Skeletal muscle tissue (tissue), 4 donors: ENCODE measurements around the gene CD79B. TPM values are rescaled to one million over a fixed set of nuclear protein-coding genes. Genes with fewer than 3 reads are reported as not detected.

ENCODE experiments used
- H3K27ac ChIP-seq: one replicate; pipeline ENCODE4 v1.7.0; 2013; ENCODE audit warnings: mild to moderate bottlenecking, low read depth, low read length, inconsistent platforms
- H3K27me3 ChIP-seq, 3 donors: one replicate each; pipeline ENCODE4 v1.7.0; 2013; ENCODE audit warnings: low read length in 3 of 3; ENCODE audit not compliant: control insufficient read depth in 3 of 3, insufficient read depth in 3 of 3
- H3K36me3 ChIP-seq, 3 donors: one replicate each; pipeline ENCODE4 v1.7.0; 2013; ENCODE audit warnings: low read length in 3 of 3; ENCODE audit not compliant: control insufficient read depth in 3 of 3, insufficient read depth in 3 of 3
- H3K4me1 ChIP-seq, 3 donors: one replicate each; pipeline ENCODE4 v1.7.0; 2013; ENCODE audit warnings: low read length in 3 of 3, mild to moderate bottlenecking in 3 of 3; ENCODE audit not compliant: control insufficient read depth in 3 of 3, insufficient read depth in 3 of 3
- H3K4me3 ChIP-seq, 3 donors: one replicate each; pipeline ENCODE4 v1.7.0; 2013; ENCODE audit warnings: low read length in 3 of 3
- H3K9ac ChIP-seq, 3 donors: one replicate each; pipeline ENCODE4 v1.7.0; 2013; ENCODE audit warnings: low read length in 3 of 3, mild to moderate bottlenecking in 3 of 3, moderate library complexity in 2 of 3, low read depth in 1 of 3
- H3K9me3 ChIP-seq, 3 donors: one replicate each; pipeline ENCODE4 v1.7.0; 2013; ENCODE audit warnings: low read length in 3 of 3; ENCODE audit not compliant: control insufficient read depth in 3 of 3
- total RNA-seq: library from RNA; depleted of rRNA; stranded (reverse); fragments of >200 nt; gene quantifications from one replicate; pipeline ENCODE4 v1.2.3, GENCODE V29; 2014
- donor health status: Osteomylitis.

The CD79B gene
- total RNA-seq = 2.1 TPM

DNA sequence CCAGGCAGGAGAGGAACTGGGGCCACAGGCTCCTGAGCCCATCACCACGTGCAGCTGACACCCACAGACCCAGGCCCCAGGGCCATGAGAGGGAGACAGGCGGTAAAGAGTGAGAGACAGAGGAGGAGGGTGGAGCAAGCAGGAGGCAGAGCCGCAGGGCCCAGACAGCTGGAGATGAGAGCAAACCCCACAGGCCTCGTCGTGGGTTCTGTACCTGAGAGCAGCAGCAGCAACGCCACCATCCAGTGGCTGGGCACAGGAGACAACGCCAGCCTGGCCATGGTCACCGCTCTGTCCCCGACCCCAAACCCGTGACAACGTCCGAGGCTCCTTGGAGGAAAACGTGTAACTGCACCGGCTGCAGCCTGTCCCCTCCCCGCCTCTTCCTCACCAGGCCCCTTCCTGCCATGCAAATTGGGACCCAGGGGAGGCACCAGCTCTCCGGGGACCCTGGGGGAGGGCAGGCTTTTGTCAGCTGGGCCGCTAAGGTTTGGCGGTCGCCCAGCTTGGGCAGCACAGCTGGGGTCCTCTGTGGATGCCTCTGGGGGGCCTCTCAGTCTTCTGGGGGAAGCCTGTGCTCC is at the start of gene CD79B:
CD79B (minus strand) TSS at position 351 of the 581 bp plus-strand sequence; CDS start at position 281, 70 bp downstream.
- Histone ChIP-seq H3K9me3 (no peaks in the 10 kb centered on the region), H3K27me3 (no peaks in the 10 kb centered on the region), H3K27ac (peak within 1 kb of the TSS; percentile 47), H3K36me3 (no peaks in the 10 kb centered on the region), H3K4me1 (peaks cover 20 to 28% (median 28%) of the 10 kb centered on the region in 3 donors), H3K4me3 (peak within 1 kb of the TSS in 1 of 3 donors; percentile 45), H3K9ac (peak within 1 kb of the TSS in 2 of 3 donors; percentile 54 to 69)

DNA sequence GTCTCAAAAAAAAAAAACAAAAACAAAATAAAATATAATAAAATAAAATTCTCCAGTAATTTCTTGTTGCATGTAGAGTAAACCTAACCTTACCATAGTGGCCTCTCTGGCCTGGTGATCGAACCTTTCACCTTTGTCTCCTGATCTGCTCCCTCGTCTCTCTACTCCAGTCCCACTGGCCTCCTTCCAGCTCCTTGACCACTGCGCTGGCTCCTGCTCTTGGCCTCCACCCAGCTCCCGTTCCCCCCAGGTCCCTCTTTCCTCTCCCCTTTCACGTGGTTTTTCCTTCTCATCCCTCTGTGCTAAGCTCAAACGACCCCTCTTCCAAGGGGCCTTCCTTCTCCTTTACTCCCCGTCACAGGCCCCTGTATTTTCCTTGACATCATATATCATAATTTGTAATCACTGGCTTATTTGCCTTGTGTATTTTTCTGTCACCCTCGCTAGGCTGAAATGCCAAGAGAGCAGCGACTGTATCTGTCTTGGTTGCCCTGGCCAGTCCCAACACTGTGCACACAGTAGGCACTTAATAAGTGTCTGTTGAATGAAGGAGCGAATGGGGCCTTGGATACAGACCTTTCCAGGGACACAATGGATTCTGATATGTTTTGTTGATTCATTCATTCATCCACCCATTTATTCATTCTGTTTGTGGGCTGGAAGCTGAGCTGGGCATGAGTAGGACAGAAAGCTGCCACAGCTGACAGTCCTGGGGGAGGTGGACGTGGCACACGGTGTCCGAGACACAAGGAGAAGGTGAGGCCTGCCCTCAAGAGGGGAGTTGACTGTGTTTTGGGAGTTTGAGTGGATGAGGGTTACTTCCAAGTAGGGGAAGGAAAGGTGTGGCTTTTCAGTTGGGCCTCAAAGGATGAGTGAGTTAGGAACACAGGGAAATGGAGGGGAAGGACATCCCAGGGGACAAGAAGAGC is 46.4 kb upstream of the CD79B start:
- Histone ChIP-seq H3K4me1 (peaks cover 80 to 95% (median 95%) of the 10 kb centered on the region in 3 donors), H3K9me3 (no peaks in the 10 kb centered on the region), H3K9ac (peak overlapping the region; percentile 3 to 74 (median 54)), H3K27me3 (no peaks in the 10 kb centered on the region), H3K36me3 (peaks cover 0 to 2% (median 0%) of the 10 kb centered on the region in 3 donors), H3K4me3 (peak overlapping the region in 2 of 3 donors; percentile 18 to 22), H3K27ac (peak overlapping the region; percentile 79)

DNA sequence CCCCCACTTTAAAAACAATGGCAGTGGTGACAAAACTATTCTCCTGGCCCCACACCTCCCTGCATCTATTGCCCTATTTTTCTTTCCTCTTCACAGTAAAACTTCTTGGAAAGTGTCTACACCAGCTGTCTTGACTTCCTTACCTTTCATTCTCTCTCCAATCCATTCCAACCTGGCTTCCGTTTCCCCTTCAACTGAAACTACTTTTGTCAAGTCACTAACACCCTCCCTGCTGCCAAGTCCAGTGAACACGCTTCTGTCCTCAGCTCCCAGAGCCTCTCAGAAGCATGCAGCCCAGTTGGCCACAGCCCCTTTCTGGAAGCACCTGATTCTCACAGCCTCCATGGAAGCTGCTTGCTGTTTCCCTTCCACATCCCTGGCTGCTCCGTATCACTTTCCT is 44.6 kb upstream of the CD79B start:
- H3K36me3 ChIP-seq = peaks cover 6 to 12% (median 7%) of the 10 kb centered on the region in 3 donors
- peaks cover 77 to 95% (median 87%) of the 10 kb centered on the region in 3 donors for H3K4me1 ChIP-seq
- peak overlapping the region; percentile 90 for H3K27ac ChIP-seq
- H3K27me3 ChIP-seq = no peaks in the 10 kb centered on the region
- H3K9me3 ChIP-seq = no peaks in the 10 kb centered on the region
- peak overlapping the region; percentile 28 to 54 (median 51) for H3K9ac ChIP-seq
- H3K4me3 ChIP-seq = peak overlapping the region in 1 of 3 donors; percentile 18

DNA sequence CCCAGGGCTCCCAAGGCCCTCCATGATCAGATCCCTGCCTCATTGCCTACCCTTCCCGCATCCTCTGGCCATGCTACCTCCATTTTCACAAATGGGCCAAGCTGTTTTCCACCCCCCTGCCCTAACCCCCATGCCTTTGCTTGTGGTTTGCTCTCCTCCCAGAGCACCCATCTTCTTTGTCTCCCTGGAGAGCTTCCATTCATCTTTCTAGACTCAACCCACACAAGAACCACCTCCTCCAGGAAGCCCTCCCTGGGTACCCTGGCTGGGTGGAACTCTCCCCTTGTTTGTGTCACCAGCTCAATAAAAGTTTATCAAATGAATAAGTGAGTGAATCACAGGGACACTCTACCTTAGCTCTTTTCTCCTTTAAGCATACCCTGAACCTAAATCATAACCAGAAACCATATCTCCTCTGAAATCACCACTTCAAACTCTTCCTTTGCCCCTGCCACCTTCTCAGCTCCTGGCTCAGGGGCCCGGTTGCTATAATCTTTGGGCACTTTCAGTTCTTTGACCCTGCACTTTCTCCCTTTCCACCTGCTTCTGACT is 43.5 kb upstream of the CD79B start:
- no peaks in the 10 kb centered on the region for H3K27me3 ChIP-seq
- no peaks in the 10 kb centered on the region for H3K9me3 ChIP-seq
- peaks cover 72 to 90% (median 76%) of the 10 kb centered on the region in 3 donors for H3K4me1 ChIP-seq
- H3K27ac ChIP-seq = peak overlapping the region; percentile 90
- H3K36me3 ChIP-seq = peaks cover 14 to 21% (median 16%) of the 10 kb centered on the region in 3 donors
- peak overlapping the region in 2 of 3 donors; percentile 32 to 54 for H3K9ac ChIP-seq
- peak overlapping the region in 1 of 3 donors; percentile 2 for H3K4me3 ChIP-seq

DNA sequence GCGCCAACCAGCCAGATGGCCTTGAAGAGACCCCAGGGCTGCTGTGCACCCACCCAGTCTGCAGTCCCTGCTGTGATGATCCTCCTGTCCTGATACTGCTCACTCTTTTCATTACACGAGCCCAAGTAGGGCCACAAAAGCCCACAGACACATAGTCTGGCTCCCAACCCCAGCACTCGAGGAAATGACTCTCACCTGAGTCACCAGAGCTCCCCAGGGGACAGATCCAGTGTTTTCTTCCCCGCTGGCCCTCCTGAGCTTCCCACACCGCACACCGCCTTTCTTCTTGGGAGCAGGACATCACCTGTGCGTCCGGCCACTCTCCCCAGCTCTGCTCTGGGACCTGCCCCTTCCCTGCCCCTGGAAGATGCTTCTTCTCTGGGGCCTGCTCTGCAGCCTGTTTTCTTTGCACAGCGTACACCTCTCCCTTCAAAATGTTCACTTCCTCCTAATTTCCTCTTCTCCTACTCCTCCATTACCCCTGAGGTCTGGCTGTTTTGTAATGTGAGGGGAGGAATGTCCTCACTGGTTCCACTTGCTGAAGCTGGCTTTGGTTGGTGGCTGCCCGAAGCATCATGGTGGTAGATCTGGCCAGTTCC is 42.6 kb upstream of the CD79B start:
- Histone ChIP-seq H3K9me3 (no peaks in the 10 kb centered on the region), H3K9ac (peak overlapping the region; percentile 55 to 77 (median 76)), H3K4me3 (peak overlapping the region in 2 of 3 donors; percentile 22 to 54), H3K27me3 (no peaks in the 10 kb centered on the region), H3K27ac (peak overlapping the region; percentile 90), H3K36me3 (peaks cover 21 to 24% (median 22%) of the 10 kb centered on the region in 3 donors), H3K4me1 (peaks cover 66 to 81% (median 67%) of the 10 kb centered on the region in 3 donors)

DNA sequence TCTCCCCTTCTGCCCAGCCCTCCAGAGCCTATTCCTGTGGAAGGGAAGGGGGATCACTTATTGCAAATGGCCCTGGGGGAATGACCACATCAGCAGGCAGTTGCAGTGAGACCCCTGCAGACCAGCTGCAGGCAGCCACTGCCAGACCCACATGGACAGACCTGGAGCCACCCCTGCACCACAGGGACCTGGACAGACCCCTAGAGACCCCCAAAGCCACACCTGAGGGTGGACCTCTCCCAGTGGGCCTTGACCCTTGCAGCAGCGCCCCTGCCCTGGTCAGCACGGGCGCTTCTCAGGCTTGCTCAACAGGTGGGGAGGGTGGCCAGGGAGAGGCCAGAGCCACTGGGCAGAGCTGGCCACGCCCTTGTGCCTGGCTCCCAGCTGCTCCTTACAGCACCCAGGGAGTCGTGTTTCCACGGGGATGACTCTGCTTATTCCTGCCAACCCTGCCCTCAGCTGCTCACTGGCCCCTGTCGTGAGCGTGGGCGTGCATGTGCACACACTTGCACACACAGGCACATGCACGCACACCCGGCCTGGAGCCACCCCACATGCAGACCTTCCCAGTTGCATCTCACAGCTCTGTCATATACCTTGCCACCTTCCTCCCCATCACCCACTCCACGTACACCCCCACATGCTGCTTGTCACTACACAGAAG is 41.9 kb upstream of the CD79B start:
- Histone ChIP-seq H3K36me3 (peaks cover 21 to 30% (median 23%) of the 10 kb centered on the region in 3 donors), H3K27me3 (no peaks in the 10 kb centered on the region), H3K9me3 (no peaks in the 10 kb centered on the region), H3K27ac (peak overlapping the region; percentile 90), H3K9ac (peak overlapping the region; percentile 55 to 77 (median 76)), H3K4me3 (peak overlapping the region; percentile 14 to 54 (median 22)), H3K4me1 (peaks cover 59 to 74% (median 61%) of the 10 kb centered on the region in 3 donors)

DNA sequence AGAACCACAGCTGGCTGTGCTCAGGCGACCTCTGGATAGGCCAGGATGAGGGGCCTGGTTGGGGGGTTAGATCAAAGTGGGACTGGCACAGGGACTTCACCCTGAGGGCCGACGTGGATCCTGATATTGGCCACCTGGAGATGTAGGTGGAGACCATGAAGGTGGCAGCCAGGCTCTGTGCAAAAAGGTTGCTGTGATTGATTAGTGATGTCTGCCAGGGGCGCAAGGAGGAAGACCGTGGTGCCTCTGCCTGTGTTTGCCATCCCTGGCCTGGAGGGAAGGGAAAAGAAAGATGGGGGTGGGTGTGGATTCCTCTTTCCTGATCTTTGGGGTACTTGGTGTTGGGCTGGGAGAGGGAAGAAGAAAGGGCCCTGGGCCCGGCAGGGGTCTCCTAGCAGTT is 41.1 kb upstream of the CD79B start:
- peaks cover 51 to 67% (median 53%) of the 10 kb centered on the region in 3 donors for H3K4me1 ChIP-seq
- H3K36me3 ChIP-seq = peaks cover 21 to 31% (median 26%) of the 10 kb centered on the region in 3 donors
- H3K9me3 ChIP-seq = no peaks in the 10 kb centered on the region
- H3K27me3 ChIP-seq = no peaks in the 10 kb centered on the region
- peak overlapping the region in 2 of 3 donors; percentile 34 to 76 for H3K9ac ChIP-seq
- H3K27ac ChIP-seq = peak overlapping the region; percentile 90
- H3K4me3 ChIP-seq = no peak overlapping the region

DNA sequence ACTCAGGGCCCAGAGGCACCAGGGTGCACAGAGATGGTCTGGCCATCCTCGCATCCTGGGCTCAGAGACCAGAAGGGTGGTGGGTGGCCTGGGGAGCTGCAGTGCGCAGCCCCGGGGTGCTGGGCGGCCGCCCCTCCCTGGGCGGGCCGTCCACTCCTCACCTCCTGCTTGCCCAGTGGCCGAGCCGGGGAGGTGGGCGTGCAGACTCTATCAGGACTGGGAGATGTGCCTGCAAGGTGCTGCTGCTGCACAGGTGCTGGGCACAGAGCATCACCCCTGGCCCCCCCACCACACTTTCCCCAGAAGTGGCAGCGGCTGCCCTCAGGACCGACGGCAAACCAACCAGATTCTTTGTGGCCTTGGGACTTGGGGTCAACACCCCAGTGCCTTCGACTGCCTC is 40.7 kb upstream of the CD79B start, which contains the start of gene SCN4A:
SCN4A (minus strand) TSS at position 123 of the 400 bp plus-strand sequence; CDS start at position 46, 77 bp downstream.
- Histone ChIP-seq H3K27ac (peak within 1 kb of the TSS; percentile 90), H3K4me3 (peak within 1 kb of the TSS in 1 of 3 donors; percentile 22), H3K27me3 (no peaks in the 10 kb centered on the region), H3K4me1 (peaks cover 50 to 68% (median 53%) of the 10 kb centered on the region in 3 donors), H3K9me3 (no peaks in the 10 kb centered on the region), H3K9ac (peak within 1 kb of the TSS in 2 of 3 donors; percentile 34 to 76), H3K36me3 (peaks cover 26 to 35% (median 31%) of the 10 kb centered on the region in 3 donors)

DNA sequence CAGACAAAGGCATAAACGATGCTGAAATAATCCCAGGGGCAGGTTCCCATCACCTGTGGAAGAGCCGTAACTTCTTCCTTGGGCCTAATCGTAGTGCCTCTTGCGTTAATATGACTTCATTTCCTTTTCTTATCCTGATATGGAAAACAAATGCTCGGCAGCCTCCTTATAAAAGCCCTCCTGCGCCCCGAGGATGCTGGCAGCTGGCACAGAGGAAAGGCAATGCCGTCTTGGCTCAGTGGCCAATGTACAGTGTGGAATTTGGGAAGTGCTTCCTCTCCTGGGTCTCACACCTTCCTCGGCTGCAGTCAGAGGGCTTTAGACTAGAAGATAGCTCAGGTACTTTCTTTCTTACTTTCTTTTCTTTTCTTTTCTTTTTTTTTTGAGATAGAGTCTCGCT is 37.1 kb upstream of the CD79B start:
- Histone ChIP-seq H3K36me3 (peaks cover 39 to 55% (median 41%) of the 10 kb centered on the region in 3 donors), H3K9ac (no peak overlapping the region), H3K27ac (no peak overlapping the region), H3K9me3 (no peaks in the 10 kb centered on the region), H3K4me3 (no peak overlapping the region), H3K27me3 (no peaks in the 10 kb centered on the region), H3K4me1 (peaks cover 21 to 46% (median 23%) of the 10 kb centered on the region in 3 donors)
